ENCODE results near the gene INO80B. TPM values are rescaled to one million over a fixed set of nuclear protein-coding genes. Genes with fewer than 3 reads are reported as not detected.

The INO80B gene
- polyA plus RNA-seq, 1 donor from 2014 or later: 35.2 TPM

DNA sequence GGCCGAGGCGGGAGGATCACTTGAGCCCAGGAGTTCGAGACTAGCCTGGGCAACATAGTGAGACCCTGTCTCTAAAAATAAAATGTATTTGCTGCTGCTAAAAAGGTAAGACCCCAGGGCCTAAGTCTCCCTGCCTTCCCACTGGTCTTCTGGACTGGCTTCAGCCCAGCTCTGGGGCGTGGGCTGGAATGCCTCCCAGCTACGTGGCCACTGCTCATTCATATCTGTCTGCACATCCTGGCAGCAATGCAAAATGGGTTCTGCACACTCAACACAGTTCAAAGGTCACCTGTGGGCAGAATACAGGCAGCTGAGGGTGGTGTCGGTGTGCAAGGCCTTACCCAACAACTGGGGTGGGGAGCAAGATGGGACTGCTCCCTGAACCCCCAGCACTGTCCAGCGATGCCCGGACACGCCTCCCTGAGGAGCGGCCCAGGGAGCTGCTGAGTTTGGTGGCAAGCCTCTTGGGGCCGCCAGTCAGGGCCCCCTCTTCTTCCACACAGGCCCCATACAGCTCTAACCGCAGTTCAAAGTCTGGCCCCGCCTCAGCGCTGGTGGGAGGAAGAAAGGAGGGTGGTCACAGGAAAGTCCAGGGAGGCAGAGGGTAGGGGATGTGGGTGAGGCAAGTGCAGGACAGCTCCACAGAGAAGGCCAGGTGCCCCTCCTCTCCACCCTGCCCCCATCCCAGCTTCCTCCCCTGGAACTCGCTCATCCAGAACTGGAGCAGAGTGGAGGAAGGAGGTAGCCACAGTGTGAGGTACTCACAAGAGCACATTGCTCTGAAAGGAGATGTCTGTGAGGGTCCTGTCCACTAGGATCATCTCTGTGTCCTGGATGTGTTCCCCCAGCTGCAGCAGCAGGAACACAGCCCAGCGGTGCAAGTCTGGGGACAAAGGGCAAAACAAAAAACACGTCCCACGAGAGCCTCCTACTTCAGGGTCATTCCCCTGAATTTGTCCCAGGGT lies 25.1 kb upstream of the INO80B start:
- Histone ChIP-seq H3K27ac (ENCODE audit: low read length) (no peak overlapping the region), H3K36me3 (ENCODE audit: insufficient read depth, low read length) (no peaks in the 10 kb centered on the region), H3K9me2 (ENCODE audit: insufficient read depth, low read length) (no peaks in the 10 kb centered on the region), H3K9ac (ENCODE audit: low read length) (no peak overlapping the region), H3K4me3 (ENCODE audit: low read length) (no peak overlapping the region), H2AFZ (ENCODE audit: low read depth, low read length) (no peak overlapping the region), H3F3A (ENCODE audit: insufficient read depth, low read length, poor library complexity, severe bottlenecking) (no peaks in the 10 kb centered on the region), H3K27me3 (ENCODE audit: insufficient read depth, low read depth, low read length) (no peaks in the 10 kb centered on the region), H3K79me2 (replicated peaks; ENCODE audit: insufficient read depth, low read length) (no peaks in the 10 kb centered on the region), H4K20me1 (ENCODE audit: insufficient read depth) (no peaks in the 10 kb centered on the region), H3K4me2 (ENCODE audit: low read length) (no peak overlapping the region), H3K9me3 (ENCODE audit: low read length) (no peaks in the 10 kb centered on the region)
- TF ChIP-seq SMC3 (conservative IDR thresholded peaks at IDR 0.05; ENCODE audit: poor library complexity) (no peak), RAD21 (conservative IDR thresholded peaks at IDR 0.05) (no peak), EZH2 (IDR thresholded peaks at IDR 0.05; ENCODE audit: borderline replicate concordance, insufficient read depth, low read length, poor library complexity, severe bottlenecking) (no peak), POLR2AphosphoS5 (IDR thresholded peaks at IDR 0.05) (no peak), EP300 (conservative IDR thresholded peaks at IDR 0.05; ENCODE audit: poor library complexity, severe bottlenecking) (no peak), MXI1 (conservative IDR thresholded peaks at IDR 0.05; ENCODE audit: poor library complexity, severe bottlenecking) (no peak)
- TF ChIP-seq, protein P1, sequence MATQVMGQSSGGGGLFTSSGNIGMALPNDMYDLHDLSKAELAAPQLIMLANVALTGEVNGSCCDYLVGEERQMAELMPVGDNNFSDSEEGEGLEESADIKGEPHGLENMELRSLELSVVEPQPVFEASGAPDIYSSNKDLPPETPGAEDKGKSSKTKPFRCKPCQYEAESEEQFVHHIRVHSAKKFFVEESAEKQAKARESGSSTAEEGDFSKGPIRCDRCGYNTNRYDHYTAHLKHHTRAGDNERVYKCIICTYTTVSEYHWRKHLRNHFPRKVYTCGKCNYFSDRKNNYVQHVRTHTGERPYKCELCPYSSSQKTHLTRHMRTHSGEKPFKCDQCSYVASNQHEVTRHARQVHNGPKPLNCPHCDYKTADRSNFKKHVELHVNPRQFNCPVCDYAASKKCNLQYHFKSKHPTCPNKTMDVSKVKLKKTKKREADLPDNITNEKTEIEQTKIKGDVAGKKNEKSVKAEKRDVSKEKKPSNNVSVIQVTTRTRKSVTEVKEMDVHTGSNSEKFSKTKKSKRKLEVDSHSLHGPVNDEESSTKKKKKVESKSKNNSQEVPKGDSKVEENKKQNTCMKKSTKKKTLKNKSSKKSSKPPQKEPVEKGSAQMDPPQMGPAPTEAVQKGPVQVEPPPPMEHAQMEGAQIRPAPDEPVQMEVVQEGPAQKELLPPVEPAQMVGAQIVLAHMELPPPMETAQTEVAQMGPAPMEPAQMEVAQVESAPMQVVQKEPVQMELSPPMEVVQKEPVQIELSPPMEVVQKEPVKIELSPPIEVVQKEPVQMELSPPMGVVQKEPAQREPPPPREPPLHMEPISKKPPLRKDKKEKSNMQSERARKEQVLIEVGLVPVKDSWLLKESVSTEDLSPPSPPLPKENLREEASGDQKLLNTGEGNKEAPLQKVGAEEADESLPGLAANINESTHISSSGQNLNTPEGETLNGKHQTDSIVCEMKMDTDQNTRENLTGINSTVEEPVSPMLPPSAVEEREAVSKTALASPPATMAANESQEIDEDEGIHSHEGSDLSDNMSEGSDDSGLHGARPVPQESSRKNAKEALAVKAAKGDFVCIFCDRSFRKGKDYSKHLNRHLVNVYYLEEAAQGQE (IDR thresholded peaks at IDR 0.05; ENCODE audit: borderline replicate concordance): no peak
- TF ChIP-seq, protein P2, sequence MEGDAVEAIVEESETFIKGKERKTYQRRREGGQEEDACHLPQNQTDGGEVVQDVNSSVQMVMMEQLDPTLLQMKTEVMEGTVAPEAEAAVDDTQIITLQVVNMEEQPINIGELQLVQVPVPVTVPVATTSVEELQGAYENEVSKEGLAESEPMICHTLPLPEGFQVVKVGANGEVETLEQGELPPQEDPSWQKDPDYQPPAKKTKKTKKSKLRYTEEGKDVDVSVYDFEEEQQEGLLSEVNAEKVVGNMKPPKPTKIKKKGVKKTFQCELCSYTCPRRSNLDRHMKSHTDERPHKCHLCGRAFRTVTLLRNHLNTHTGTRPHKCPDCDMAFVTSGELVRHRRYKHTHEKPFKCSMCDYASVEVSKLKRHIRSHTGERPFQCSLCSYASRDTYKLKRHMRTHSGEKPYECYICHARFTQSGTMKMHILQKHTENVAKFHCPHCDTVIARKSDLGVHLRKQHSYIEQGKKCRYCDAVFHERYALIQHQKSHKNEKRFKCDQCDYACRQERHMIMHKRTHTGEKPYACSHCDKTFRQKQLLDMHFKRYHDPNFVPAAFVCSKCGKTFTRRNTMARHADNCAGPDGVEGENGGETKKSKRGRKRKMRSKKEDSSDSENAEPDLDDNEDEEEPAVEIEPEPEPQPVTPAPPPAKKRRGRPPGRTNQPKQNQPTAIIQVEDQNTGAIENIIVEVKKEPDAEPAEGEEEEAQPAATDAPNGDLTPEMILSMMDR (IDR thresholded peaks at IDR 0.05; ENCODE audit: poor library complexity, severe bottlenecking): no peak

DNA sequence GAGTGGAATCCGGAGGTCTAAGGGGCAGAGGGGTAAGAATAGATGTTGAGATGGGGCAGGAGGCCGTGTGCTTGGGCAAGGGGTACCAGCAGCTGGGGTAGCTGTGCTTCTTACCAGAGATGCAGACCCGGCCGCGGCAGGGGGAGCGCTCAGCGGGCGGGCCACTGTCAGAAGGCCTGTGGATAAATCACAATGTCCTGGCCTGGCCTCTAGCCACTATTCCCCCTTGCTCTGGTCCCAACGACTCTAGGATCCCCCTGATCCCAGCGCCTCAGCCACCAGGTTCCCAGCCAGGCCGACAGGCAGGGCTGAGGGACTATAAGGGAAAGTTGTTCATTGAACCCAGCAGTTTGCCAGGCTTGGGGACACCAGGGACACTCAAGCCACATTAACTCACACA lies 24.4 kb upstream of the INO80B start:
- Histone ChIP-seq H3K4me2 (ENCODE audit: low read length) (no peak overlapping the region), H3K9me2 (ENCODE audit: insufficient read depth, low read length) (no peaks in the 10 kb centered on the region), H3K9me3 (ENCODE audit: low read length) (no peaks in the 10 kb centered on the region), H2AFZ (ENCODE audit: low read depth, low read length) (no peak overlapping the region), H3K36me3 (ENCODE audit: insufficient read depth, low read length) (no peaks in the 10 kb centered on the region), H4K20me1 (ENCODE audit: insufficient read depth) (no peaks in the 10 kb centered on the region), H3K4me3 (ENCODE audit: low read length) (no peak overlapping the region), H3K27me3 (ENCODE audit: insufficient read depth, low read depth, low read length) (no peaks in the 10 kb centered on the region), H3K79me2 (replicated peaks; ENCODE audit: insufficient read depth, low read length) (no peaks in the 10 kb centered on the region), H3F3A (ENCODE audit: insufficient read depth, low read length, poor library complexity, severe bottlenecking) (no peaks in the 10 kb centered on the region), H3K9ac (ENCODE audit: low read length) (no peak overlapping the region), H3K27ac (ENCODE audit: low read length) (no peak overlapping the region)
- TF ChIP-seq EZH2 (IDR thresholded peaks at IDR 0.05; ENCODE audit: borderline replicate concordance, insufficient read depth, low read length, poor library complexity, severe bottlenecking): no peak
- TF ChIP-seq RAD21 (conservative IDR thresholded peaks at IDR 0.05): no peak
- TF ChIP-seq MXI1 (conservative IDR thresholded peaks at IDR 0.05; ENCODE audit: poor library complexity, severe bottlenecking): no peak
- no peak for TF ChIP-seq TAF1 (IDR thresholded peaks at IDR 0.05; ENCODE audit: low read depth)
- TF ChIP-seq, protein P2 (IDR thresholded peaks at IDR 0.05; ENCODE audit: poor library complexity, severe bottlenecking): no peak
- TF ChIP-seq POLR2AphosphoS5 (IDR thresholded peaks at IDR 0.05): no peak
- no peak for TF ChIP-seq SMC3 (conservative IDR thresholded peaks at IDR 0.05; ENCODE audit: poor library complexity)
- TF ChIP-seq EP300 (conservative IDR thresholded peaks at IDR 0.05; ENCODE audit: poor library complexity, severe bottlenecking): no peak
- TF ChIP-seq, protein P1 (IDR thresholded peaks at IDR 0.05; ENCODE audit: borderline replicate concordance): no peak

All from neural cell (in vitro differentiated cells).